Activated B cell treated with CpG ODN at 0.5 μM for 24 hours (primary cell): ENCODE data around the gene TJP2. TPM values are rescaled to one million over a fixed set of nuclear protein-coding genes. Genes with fewer than 3 reads are reported as not detected.

ENCODE experiments used
- ATAC-seq: fragments of 200-7000 bp; cut with Tn5 transposase; one replicate; pipeline ENCODE4 v1.10.0; 2021; ENCODE audit warnings: low read depth, mild to moderate bottlenecking, moderate library complexity
- CTCF ChIA-PET: fragments of 350-600 bp; sonication (Branson Sonifier 250); formaldehyde crosslinking; loops from one replicate; lab custom pipeline; 2021; ENCODE audit warnings: antibody characterized with exemption; lab: Charles Lee
- POLR2A ChIA-PET: fragments of 350-600 bp; sonication (Branson Sonifier 250); formaldehyde crosslinking; loops from one replicate; lab custom pipeline; 2021; ENCODE audit warnings: antibody characterized with exemption; lab: Charles Lee
- DNase-seq: peaks from one replicate; pipeline ENCODE4 v3.0.0; 2022
- H3K27ac Mint-ChIP-seq: one replicate; pipeline ENCODE4 v1.8.0; 2020; ENCODE audit warnings: mixed read lengths
- H3K27me3 Mint-ChIP-seq: one replicate; pipeline ENCODE4 v1.8.0; 2021; ENCODE audit warnings: mixed read lengths
- H3K36me3 Mint-ChIP-seq: one replicate; pipeline ENCODE4 v1.8.0; 2021; ENCODE audit warnings: low read depth, mixed read lengths
- H3K4me1 Mint-ChIP-seq: one replicate; pipeline ENCODE4 v1.8.0; 2021; ENCODE audit warnings: mixed read lengths
- H3K4me3 Mint-ChIP-seq: one replicate; pipeline ENCODE4 v1.8.0; 2020; ENCODE audit warnings: mild to moderate bottlenecking, mixed read lengths
- H3K9me3 Mint-ChIP-seq: one replicate; pipeline ENCODE4 v1.8.0; 2020; ENCODE audit warnings: mixed read lengths
- CTCF ChIP-seq: fragments of 200-600 bp; IDR thresholded peaks from one replicate; pipeline ENCODE4 v1.8.0; 2022; ENCODE audit warnings: antibody characterized with exemption, mild to moderate bottlenecking
- intact Hi-C: fragments of 100-400 bp; cut with micrococcal nuclease; formaldehyde crosslinking; loops from one replicate; pipeline ENCODE4 v1.15.1; 2024
- total RNA-seq: library from RNA; stranded (reverse); gene quantifications from 2 replicates; pipeline ENCODE4 v1.2.3, GENCODE V29; 2022

TJP2 gene
- total RNA-seq, 1 donor from 2014 or later, result 4.7 TPM

DNA sequence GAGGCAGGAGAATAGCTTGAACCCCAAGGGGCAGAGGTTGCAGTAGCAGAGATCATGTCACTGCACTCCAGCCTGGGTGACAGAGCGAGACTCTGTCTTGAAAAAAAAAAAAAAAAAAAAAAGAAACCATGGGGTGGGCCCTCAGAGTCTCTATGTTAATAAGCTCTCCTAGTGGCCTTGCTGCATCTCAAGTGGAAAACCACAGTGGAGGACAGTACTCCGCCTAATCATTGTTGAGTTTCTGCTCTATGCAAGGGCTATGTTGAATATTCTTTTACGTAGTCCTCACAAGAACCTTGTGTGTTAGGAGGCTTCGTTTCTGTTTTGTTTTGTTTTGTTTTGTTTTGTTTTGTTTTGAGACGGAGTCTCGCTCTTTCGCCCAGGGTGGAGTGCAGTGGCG lies 48.9 kb downstream of the TJP2 start:
- TF ChIP-seq CTCF, result no peak
- Mint-ChIP-seq H3K4me3 (no peak overlapping the region), H3K9me3 (no peaks in the 10 kb centered on the region), H3K4me1 (no peaks in the 10 kb centered on the region), H3K36me3 (no peaks in the 10 kb centered on the region), H3K27ac (no peak overlapping the region), H3K27me3 (no peaks in the 10 kb centered on the region)
- intact Hi-C loops, result no loop called here
- ChIA-PET POLR2A (no interaction called here), CTCF (no interaction called here)
- DNase-seq, result no peak
- no peak for ATAC-seq

DNA sequence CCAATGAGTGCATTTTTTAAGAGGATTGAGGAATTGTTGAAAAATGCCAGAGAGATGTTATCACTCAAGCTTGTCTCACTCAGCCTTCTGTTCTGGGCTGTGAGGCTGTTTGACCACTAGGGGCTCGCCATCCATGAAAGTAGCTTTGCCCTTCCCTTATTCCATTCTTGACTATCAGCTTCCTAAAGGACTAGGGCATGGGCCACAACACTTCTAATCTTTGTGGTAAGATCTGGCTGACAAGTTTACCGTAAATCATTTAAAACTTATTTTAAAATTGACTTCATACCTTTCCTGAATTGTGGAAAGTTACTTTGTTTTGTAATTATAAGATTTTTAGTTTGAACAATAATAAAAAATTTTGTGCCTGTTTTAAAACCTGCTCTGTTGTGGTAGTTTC lies 49.5 kb downstream of the TJP2 start:
- no peaks in the 10 kb centered on the region for H3K4me1 Mint-ChIP-seq
- intact Hi-C loops, result no loop called here
- H3K27ac Mint-ChIP-seq, result no peak overlapping the region
- H3K36me3 Mint-ChIP-seq, result no peaks in the 10 kb centered on the region
- TF ChIP-seq CTCF, result no peak
- no peak for DNase-seq
- no peak for ATAC-seq
- no peaks in the 10 kb centered on the region for H3K27me3 Mint-ChIP-seq
- no peaks in the 10 kb centered on the region for H3K9me3 Mint-ChIP-seq
- no peak overlapping the region for H3K4me3 Mint-ChIP-seq
- CTCF ChIA-PET, result no interaction called here
- POLR2A ChIA-PET, result no interaction called here

DNA sequence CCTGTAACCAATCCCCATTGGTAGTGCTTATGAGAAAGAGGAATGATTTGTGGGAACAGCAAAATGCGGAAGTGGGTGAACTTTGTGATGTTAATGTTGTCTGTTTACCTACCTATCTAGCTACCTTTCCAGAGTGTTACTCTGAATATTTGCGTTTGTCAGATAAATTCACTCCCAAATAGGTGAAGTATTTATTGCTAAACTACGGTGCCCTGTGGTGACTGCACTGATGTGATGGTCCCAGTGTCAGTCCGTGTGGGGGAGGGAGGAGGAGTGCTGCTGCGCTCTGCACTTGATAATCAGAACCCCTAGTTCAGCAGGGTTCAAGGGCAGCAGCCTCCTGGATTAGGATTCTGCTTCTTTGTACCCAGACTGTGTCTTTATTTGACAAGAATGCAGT lies 55.3 kb downstream of the TJP2 start:
- no peak for TF ChIP-seq CTCF
- Mint-ChIP-seq H3K4me1 (no peaks in the 10 kb centered on the region), H3K36me3 (no peaks in the 10 kb centered on the region), H3K4me3 (no peak overlapping the region), H3K9me3 (no peaks in the 10 kb centered on the region), H3K27me3 (no peaks in the 10 kb centered on the region), H3K27ac (no peak overlapping the region)
- POLR2A ChIA-PET, result no interaction called here
- CTCF ChIA-PET, result no interaction called here
- intact Hi-C loops, result no loop called here
- no peak for DNase-seq
- no peak for ATAC-seq

DNA sequence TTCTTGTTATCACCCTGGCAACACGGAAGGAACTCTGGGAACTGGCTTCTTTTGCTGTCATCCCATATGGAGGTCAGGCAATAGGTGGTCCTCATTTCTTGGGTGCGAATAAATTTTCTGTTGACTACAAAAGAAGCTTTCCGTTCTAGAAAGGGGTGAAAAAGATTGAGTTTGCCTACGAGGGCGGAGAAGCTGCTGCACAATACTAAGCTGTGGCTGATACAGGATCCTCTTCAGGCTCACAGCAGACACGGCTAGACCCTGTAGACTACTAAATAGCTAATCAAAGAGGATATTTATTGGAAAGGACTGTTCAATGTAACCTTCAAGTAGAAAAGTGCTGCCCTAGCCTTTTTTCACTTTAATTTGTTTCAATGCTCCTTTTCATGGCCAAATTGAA lies 58.1 kb downstream of the TJP2 start:
- Mint-ChIP-seq H3K36me3 (no peaks in the 10 kb centered on the region), H3K9me3 (no peaks in the 10 kb centered on the region), H3K27me3 (no peaks in the 10 kb centered on the region), H3K27ac (no peak overlapping the region), H3K4me1 (no peaks in the 10 kb centered on the region), H3K4me3 (no peak overlapping the region)
- ChIA-PET POLR2A (no interaction called here), CTCF (no interaction called here)
- no peak for TF ChIP-seq CTCF
- no peak for ATAC-seq
- DNase-seq, result no peak
- intact Hi-C loops, result no loop called here

DNA sequence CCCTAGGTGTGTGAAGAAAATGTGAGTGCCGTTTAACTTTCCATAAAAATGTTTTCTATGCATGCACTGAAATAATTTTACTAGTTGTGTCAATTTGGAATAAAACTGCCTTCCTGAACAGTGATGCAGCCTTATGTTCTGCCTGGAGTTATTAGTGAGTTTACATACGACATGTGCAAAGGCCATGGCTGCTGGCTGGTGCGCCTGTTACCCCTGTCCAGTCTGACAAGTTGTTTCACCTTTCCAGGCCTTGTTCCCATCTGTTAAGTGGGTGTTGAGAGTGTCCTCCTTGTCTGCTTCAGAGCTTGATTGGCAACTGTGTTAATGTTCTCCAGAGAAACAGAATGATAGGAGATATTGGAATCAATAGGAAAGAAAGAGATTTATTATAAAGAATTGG lies 60.6 kb downstream of the TJP2 start:
- Mint-ChIP-seq H3K9me3 (no peaks in the 10 kb centered on the region), H3K27me3 (no peaks in the 10 kb centered on the region), H3K36me3 (no peaks in the 10 kb centered on the region), H3K27ac (no peak overlapping the region), H3K4me1 (no peaks in the 10 kb centered on the region), H3K4me3 (no peak overlapping the region)
- ATAC-seq, result no peak
- CTCF ChIA-PET, result no interaction called here
- POLR2A ChIA-PET, result no interaction called here
- no peak for TF ChIP-seq CTCF
- DNase-seq, result no peak
- intact Hi-C loops, result no loop called here
